SU-DHL-6 (cell line): ENCODE results near the gene FBN1.

ENCODE experiments used
- H2AFZ ChIP-seq: fragments of 200-600 bp; sonication (generic); 2 replicates; pipeline ENCODE4 v1.6.1; 2014; ENCODE audit warnings: low read depth, mild to moderate bottlenecking, moderate library complexity, mixed read lengths, antibody characterized with exemption, low read length; ENCODE audit not compliant: severe bottlenecking
- H3F3A ChIP-seq: fragments of 200-600 bp; shearing (Covaris generic); 2 replicates; pipeline ENCODE4 v1.6.0; 2016; ENCODE audit warnings: antibody characterized with exemption, mild to moderate bottlenecking; ENCODE audit not compliant: insufficient read depth
- H3K27ac ChIP-seq: fragments of 200-600 bp; sonication (generic); 2 replicates; pipeline ENCODE4 v1.5.1; 2016; ENCODE audit warnings: low read depth, mild to moderate bottlenecking, low read length, moderate library complexity, mixed read lengths
- H3K27me3 ChIP-seq: fragments of 200-600 bp; sonication (generic), shearing (Covaris generic); 2 replicates; pipeline ENCODE4 v1.6.0; 2014; ENCODE audit warnings: mild to moderate bottlenecking, low read length
- H3K36me3 ChIP-seq: fragments of 200-600 bp; sonication (generic); 2 replicates; pipeline ENCODE4 v1.6.1; 2014; ENCODE audit warnings: mild to moderate bottlenecking, low read length, mixed read lengths
- H3K4me2 ChIP-seq: fragments of 300-600, 200-600 bp; shearing (Covaris generic), sonication (generic); 2 replicates; pipeline ENCODE4 v1.6.0; 2014; ENCODE audit warnings: low read length, low read depth, mild to moderate bottlenecking; ENCODE audit not compliant: poor library complexity, severe bottlenecking
- H3K4me3 ChIP-seq: fragments of 200-600 bp; sonication (generic); 2 replicates; pipeline ENCODE4 v1.5.1; 2014; ENCODE audit warnings: antibody characterized with exemption, low read length, mild to moderate bottlenecking, mixed read lengths; ENCODE audit not compliant: insufficient read depth, poor library complexity, severe bottlenecking
- H3K79me2 ChIP-seq: fragments of 200-600 bp; sonication (generic); 2 replicates; pipeline ENCODE4 v1.6.1; 2014; ENCODE audit warnings: mild to moderate bottlenecking, low read length, moderate library complexity; ENCODE audit not compliant: insufficient read depth
- H3K9ac ChIP-seq: fragments of 200-600 bp; sonication (generic); 2 replicates; pipeline ENCODE4 v1.7.0; 2014; ENCODE audit warnings: mild to moderate bottlenecking, low read length
- H3K9me2 ChIP-seq: fragments of 200-600 bp; sonication (generic); replicated peaks from 2 replicates; pipeline ENCODE4 v1.6.1; 2014; ENCODE audit warnings: low read length; ENCODE audit not compliant: insufficient read depth
- H3K9me3 ChIP-seq: fragments of 200-600 bp; sonication (generic); 2 replicates; pipeline ENCODE4 v1.6.1; 2014; ENCODE audit warnings: low read length, mixed read lengths; ENCODE audit not compliant: insufficient read depth
- H4K20me1 ChIP-seq: fragments of 200-600 bp; sonication (generic); 2 replicates; pipeline ENCODE4 v1.6.1; 2014; ENCODE audit warnings: low read depth, mild to moderate bottlenecking, antibody characterized with exemption, low read length, moderate library complexity, mixed read lengths
- EZH2phosphoT487 ChIP-seq: fragments of 200-600 bp; sonication (generic), shearing (Covaris generic); conservative IDR thresholded peaks from 2 replicates; pipeline ENCODE4 v1.6.1; 2018; ENCODE audit warnings: mild to moderate bottlenecking, antibody characterized with exemption, low read length, moderate library complexity, mixed read lengths
- TF ChIP-seq, protein P1 (sequence below): fragments of 200-600 bp; sonication (generic); IDR thresholded peaks from one replicate; pipeline ENCODE4 v1.5.1; 2017; ENCODE audit warnings: antibody characterized with exemption, mild to moderate bottlenecking, low read length, moderate library complexity; ENCODE audit not compliant: insufficient read depth, poor library complexity, severe bottlenecking

The FBN1 gene

DNA sequence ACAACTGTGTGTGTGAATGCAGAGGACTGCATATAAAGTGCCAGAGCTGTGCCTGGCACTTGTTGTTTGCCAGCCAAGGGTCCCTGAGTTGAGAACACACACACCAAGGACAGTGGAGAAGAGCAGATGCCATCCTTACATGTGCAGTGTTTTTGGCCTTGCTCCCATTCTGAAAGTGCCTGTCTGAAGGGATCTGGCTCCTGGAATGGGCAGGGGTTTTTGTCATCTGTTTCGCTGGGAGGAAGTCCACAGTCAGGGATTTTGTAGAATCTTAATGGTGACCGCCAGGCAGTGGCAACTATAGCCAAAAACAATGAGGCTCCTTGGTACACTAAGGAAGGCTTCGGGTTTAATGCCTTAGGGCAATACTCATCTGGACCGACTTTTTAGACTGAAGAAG lies 250.5 kb downstream of the FBN1 start:
- no peaks in the 10 kb centered on the region for H3K79me2 ChIP-seq
- no peaks in the 10 kb centered on the region for H3F3A ChIP-seq
- TF ChIP-seq, protein P1, sequence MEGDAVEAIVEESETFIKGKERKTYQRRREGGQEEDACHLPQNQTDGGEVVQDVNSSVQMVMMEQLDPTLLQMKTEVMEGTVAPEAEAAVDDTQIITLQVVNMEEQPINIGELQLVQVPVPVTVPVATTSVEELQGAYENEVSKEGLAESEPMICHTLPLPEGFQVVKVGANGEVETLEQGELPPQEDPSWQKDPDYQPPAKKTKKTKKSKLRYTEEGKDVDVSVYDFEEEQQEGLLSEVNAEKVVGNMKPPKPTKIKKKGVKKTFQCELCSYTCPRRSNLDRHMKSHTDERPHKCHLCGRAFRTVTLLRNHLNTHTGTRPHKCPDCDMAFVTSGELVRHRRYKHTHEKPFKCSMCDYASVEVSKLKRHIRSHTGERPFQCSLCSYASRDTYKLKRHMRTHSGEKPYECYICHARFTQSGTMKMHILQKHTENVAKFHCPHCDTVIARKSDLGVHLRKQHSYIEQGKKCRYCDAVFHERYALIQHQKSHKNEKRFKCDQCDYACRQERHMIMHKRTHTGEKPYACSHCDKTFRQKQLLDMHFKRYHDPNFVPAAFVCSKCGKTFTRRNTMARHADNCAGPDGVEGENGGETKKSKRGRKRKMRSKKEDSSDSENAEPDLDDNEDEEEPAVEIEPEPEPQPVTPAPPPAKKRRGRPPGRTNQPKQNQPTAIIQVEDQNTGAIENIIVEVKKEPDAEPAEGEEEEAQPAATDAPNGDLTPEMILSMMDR = no peak
- TF ChIP-seq EZH2phosphoT487 = no peak
- no peak overlapping the region for H3K27ac ChIP-seq
- H3K4me3 ChIP-seq = no peak overlapping the region
- H3K9me2 ChIP-seq = no peaks in the 10 kb centered on the region
- no peaks in the 10 kb centered on the region for H4K20me1 ChIP-seq
- no peak overlapping the region for H2AFZ ChIP-seq
- H3K9ac ChIP-seq = no peak overlapping the region
- no peaks in the 10 kb centered on the region for H3K36me3 ChIP-seq
- H3K9me3 ChIP-seq = no peaks in the 10 kb centered on the region
- H3K4me2 ChIP-seq = no peak overlapping the region
- no peaks in the 10 kb centered on the region for H3K27me3 ChIP-seq

GRCh38 chr15:48393645-48394506 lies 251.6 kb downstream of the FBN1 start:
- no peak overlapping the region for H3K27ac ChIP-seq
- no peak overlapping the region for H3K4me2 ChIP-seq
- no peaks in the 10 kb centered on the region for H4K20me1 ChIP-seq
- no peaks in the 10 kb centered on the region for H3K79me2 ChIP-seq
- no peaks in the 10 kb centered on the region for H3K9me3 ChIP-seq
- no peak overlapping the region for H3K9ac ChIP-seq
- no peak overlapping the region for H3K4me3 ChIP-seq
- TF ChIP-seq, protein P1 = no peak
- TF ChIP-seq EZH2phosphoT487 = no peak
- H3F3A ChIP-seq = no peaks in the 10 kb centered on the region
- H2AFZ ChIP-seq = no peak overlapping the region
- no peaks in the 10 kb centered on the region for H3K9me2 ChIP-seq
- H3K36me3 ChIP-seq = no peaks in the 10 kb centered on the region
- no peaks in the 10 kb centered on the region for H3K27me3 ChIP-seq

- no peak overlapping the region for H3K9ac ChIP-seq
- H3K79me2 ChIP-seq = no peaks in the 10 kb centered on the region
- H4K20me1 ChIP-seq = no peaks in the 10 kb centered on the region
- no peak overlapping the region for H3K4me3 ChIP-seq
- H3K27ac ChIP-seq = no peak overlapping the region
- no peaks in the 10 kb centered on the region for H3K9me3 ChIP-seq
- H3F3A ChIP-seq = no peaks in the 10 kb centered on the region
- no peaks in the 10 kb centered on the region for H3K27me3 ChIP-seq
- TF ChIP-seq EZH2phosphoT487 = no peak
- TF ChIP-seq, protein P1 = no peak
- no peak overlapping the region for H2AFZ ChIP-seq
- no peak overlapping the region for H3K4me2 ChIP-seq
- no peaks in the 10 kb centered on the region for H3K9me2 ChIP-seq
- no peaks in the 10 kb centered on the region for H3K36me3 ChIP-seq
These were observed 253.2 kb downstream of the FBN1 start for GRCh38 chr15:48392356-48392755.
